ENCODE results near the gene ALOX15B. TPM values are rescaled to one million over a fixed set of nuclear protein-coding genes. Genes with fewer than 3 reads are reported as not detected.

ALOX15B gene
- total and polyA plus RNA-seq, 11 donors, result 0.07 to 2.2 (median 0.23) TPM; not detected in 4

- no peaks in the 10 kb centered on the region for H3K36me3 ChIP-seq
- ATAC-seq (no peak), DNase-seq (peak in 1 of 5 donors; percentile 14)
- intact Hi-C loops (cut with DNase I), result loop anchor here in 1 of 10 donors (10.0 kb wide), 1 partner anchor 204 kb away; the partner anchor contains the start of gene SLC25A35
- TF ChIP-seq POLR2A (IDR thresholded peaks at IDR 0.05), result no peak
- no peak for TF ChIP-seq CTCF (IDR thresholded peaks at IDR 0.05)
- H3K4me3 ChIP-seq, result no peak overlapping the region
- WGBS, 4 donors, result 39 to 53% (median 42%) methylated on average over 9 of the region's 9 CpGs
- H3K9me3 ChIP-seq, result no peaks in the 10 kb centered on the region
- no peaks in the 10 kb centered on the region for H3K4me1 ChIP-seq
- H3K27ac ChIP-seq, result no peak overlapping the region
- H3K27me3 ChIP-seq, result peaks cover 0 to 52% (median 14%) of the 10 kb centered on the region in 9 donors
These were observed 52.3 kb downstream of the ALOX15B start for GRCh38 chr17:8091033-8091687.

GRCh38 chr17:8095361-8095760, 56.5 kb downstream of the ALOX15B start:
- TF ChIP-seq CTCF (IDR thresholded peaks at IDR 0.05) (no peak), POLR2A (IDR thresholded peaks at IDR 0.05) (no peak)
- no peaks in the 10 kb centered on the region for H3K36me3 ChIP-seq
- ATAC-seq, result no peak
- H3K27ac ChIP-seq, result no peak overlapping the region
- WGBS, 4 donors, result 58 to 81% (median 75%) methylated on average over 6 of the region's 6 CpGs
- no peak for DNase-seq
- peaks cover 0 to 50% (median 11%) of the 10 kb centered on the region in 9 donors for H3K27me3 ChIP-seq
- H3K4me1 ChIP-seq, result no peaks in the 10 kb centered on the region
- H3K9me3 ChIP-seq, result no peaks in the 10 kb centered on the region
- intact Hi-C loops (cut with DNase I), result loop anchor here in 1 of 10 donors (10.0 kb wide), 1 partner anchor 199 kb away; the partner anchor contains the start of gene SLC25A35
- no peak overlapping the region for H3K4me3 ChIP-seq

DNA sequence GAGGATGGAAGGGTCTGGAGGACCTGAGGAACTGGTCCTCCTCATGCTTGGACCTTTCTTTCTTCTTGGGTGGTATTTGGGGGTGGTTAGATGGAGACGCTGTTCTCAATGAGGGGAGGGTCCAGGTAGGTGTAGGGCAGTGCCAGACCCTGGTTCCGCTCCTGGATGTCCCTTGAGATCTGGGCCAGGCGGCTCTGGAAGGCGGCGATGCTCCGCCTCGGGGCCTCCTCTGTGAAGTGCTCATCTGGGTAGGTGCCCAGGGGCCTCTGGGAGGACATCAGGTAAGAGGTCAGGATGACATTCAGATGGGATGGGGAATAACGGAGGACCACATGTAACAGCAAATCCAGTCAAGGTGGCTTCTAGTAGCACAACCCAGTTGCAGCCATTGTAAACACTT, 57.7 kb downstream of the ALOX15B start:
- H3K4me3 ChIP-seq, result no peak overlapping the region
- intact Hi-C loops (cut with DNase I), result loop anchor here in 1 of 10 donors (10.0 kb wide), 1 partner anchor 198 kb away; the partner anchor contains the start of gene SLC25A35
- TF ChIP-seq POLR2A (IDR thresholded peaks at IDR 0.05) (no peak), CTCF (IDR thresholded peaks at IDR 0.05) (no peak)
- H3K36me3 ChIP-seq, result no peaks in the 10 kb centered on the region
- H3K27ac ChIP-seq, result no peak overlapping the region
- DNase-seq, result no peak
- peaks cover 0 to 44% (median 5%) of the 10 kb centered on the region in 9 donors for H3K27me3 ChIP-seq
- H3K9me3 ChIP-seq, result no peaks in the 10 kb centered on the region
- 88 to 93% (median 89%) methylated on average over 8 of the region's 8 CpGs for WGBS, 4 donors
- no peaks in the 10 kb centered on the region for H3K4me1 ChIP-seq
- no peak for ATAC-seq

Small RNA genes within 50 kb of the gene (microRNA-seq; reads per million reads assigned to microRNA genes)
- gene MIR4314, result 0 reads per million in 4 donors

Other genes with a start within 250 kb of the ALOX15B start
- gene KDM6B, start 204.8 kb upstream of the ALOX15B start, total RNA-seq, result 10 to 100 TPM in 8 of 9 donors, 1 to 10 TPM in 1; 7.4 to 29.3 (median 24.8) TPM
- 10 to 100 TPM; 11.6 to 14.4 TPM for gene KDM6B, start 204.8 kb upstream of the ALOX15B start, polyA plus RNA-seq
- 100 to 1,000 TPM in 1 of 9 donors, 10 to 100 TPM in 8; 16.7 to 130 (median 27.0) TPM for gene TMEM88, start 184.0 kb upstream of the ALOX15B start, total RNA-seq
- gene TMEM88, start 184.0 kb upstream of the ALOX15B start, polyA plus RNA-seq, result 100 to 1,000 TPM in 1 of 2 donors, 10 to 100 TPM in 1; 97.7 to 112 TPM
- gene NAA38, start 181.5 kb upstream of the ALOX15B start, total RNA-seq, result 100 to 1,000 TPM in 1 of 9 donors, 10 to 100 TPM in 8; 60.9 to 141 (median 72.4) TPM
- gene NAA38, start 181.5 kb upstream of the ALOX15B start, polyA plus RNA-seq, result 100 to 1,000 TPM in 1 of 2 donors, 10 to 100 TPM in 1; 75.2 to 179 TPM
- 10 to 100 TPM in 8 of 9 donors, 1 to 10 TPM in 1; 9.3 to 20.4 (median 16.6) TPM for gene CYB5D1, start 181.1 kb upstream of the ALOX15B start, total RNA-seq
- gene CYB5D1, start 181.1 kb upstream of the ALOX15B start, polyA plus RNA-seq, result 10 to 100 TPM; 11.7 to 15.5 TPM
- gene CHD3, start 150.3 kb upstream of the ALOX15B start, total RNA-seq, result 10 to 100 TPM in 6 of 9 donors, 1 to 10 TPM in 3; 6.7 to 30.6 (median 13.6) TPM
- 10 to 100 TPM; 17.5 to 17.9 TPM for gene CHD3, start 150.3 kb upstream of the ALOX15B start, polyA plus RNA-seq
- gene RNF227, start 122.8 kb upstream of the ALOX15B start, total RNA-seq, result 1 to 10 TPM in 5 of 9 donors, under 1 TPM in 4; 0.51 to 4.9 (median 1.1) TPM
- gene RNF227, start 122.8 kb upstream of the ALOX15B start, polyA plus RNA-seq, result under 1 TPM; 0.79 to 0.88 TPM
- gene KCNAB3, start 109.2 kb upstream of the ALOX15B start, total RNA-seq, result 1 to 10 TPM in 2 of 9 donors, under 1 TPM in 5, not detected in 2; 0.19 to 1.7 (median 0.38) TPM
- gene KCNAB3, start 109.2 kb upstream of the ALOX15B start, polyA plus RNA-seq, result under 1 TPM; 0.22 to 0.88 TPM
- 100 to 1,000 TPM in 6 of 9 donors, 10 to 100 TPM in 3; 60.8 to 170 (median 125) TPM for gene TRAPPC1, start 107.1 kb upstream of the ALOX15B start, total RNA-seq
- gene TRAPPC1, start 107.1 kb upstream of the ALOX15B start, polyA plus RNA-seq, result 100 to 1,000 TPM; 136 to 156 TPM
- 10 to 100 TPM in 4 of 9 donors, 1 to 10 TPM in 5; 7.9 to 19.2 (median 9.7) TPM for gene CNTROB, start 106.9 kb upstream of the ALOX15B start, total RNA-seq
- 10 to 100 TPM; 11.2 to 15.4 TPM for gene CNTROB, start 106.9 kb upstream of the ALOX15B start, polyA plus RNA-seq
- gene GUCY2D, start 36.4 kb upstream of the ALOX15B start, total RNA-seq, result not detected
- gene GUCY2D, start 36.4 kb upstream of the ALOX15B start, polyA plus RNA-seq, result under 1 TPM in 1 of 2 donors, not detected in 1; 0.04 TPM
- not detected for gene ALOX12B, start 48.7 kb downstream of the ALOX15B start, total RNA-seq
- not detected for gene ALOX12B, start 48.7 kb downstream of the ALOX15B start, polyA plus RNA-seq
- gene ALOXE3, start 79.5 kb downstream of the ALOX15B start, total RNA-seq, result not detected
- under 1 TPM in 1 of 2 donors, not detected in 1; 0.12 TPM for gene ALOXE3, start 79.5 kb downstream of the ALOX15B start, polyA plus RNA-seq
- gene HES7, start 85.0 kb downstream of the ALOX15B start, total RNA-seq, result under 1 TPM in 4 of 9 donors, not detected in 5; 0.17 to 0.76 (median 0.44) TPM
- under 1 TPM; 0.23 to 0.40 TPM for gene HES7, start 85.0 kb downstream of the ALOX15B start, polyA plus RNA-seq
- 100 to 1,000 TPM in 3 of 9 donors, 10 to 100 TPM in 6; 40.2 to 132 (median 86.3) TPM for gene PER1, start 113.3 kb downstream of the ALOX15B start, total RNA-seq
- gene PER1, start 113.3 kb downstream of the ALOX15B start, polyA plus RNA-seq, result 100 to 1,000 TPM in 1 of 2 donors, 10 to 100 TPM in 1; 96.2 to 164 TPM
- 10 to 100 TPM; 21.5 to 67.2 (median 51.1) TPM for gene VAMP2, start 123.9 kb downstream of the ALOX15B start, total RNA-seq
- gene VAMP2, start 123.9 kb downstream of the ALOX15B start, polyA plus RNA-seq, result 10 to 100 TPM; 49.0 to 50.6 TPM
- gene TMEM107, start 137.3 kb downstream of the ALOX15B start, total RNA-seq, result 10 to 100 TPM in 3 of 9 donors, 1 to 10 TPM in 6; 5.3 to 16.4 (median 8.4) TPM
- 1 to 10 TPM; 3.8 to 8.9 TPM for gene TMEM107, start 137.3 kb downstream of the ALOX15B start, polyA plus RNA-seq
- 10 to 100 TPM in 3 of 9 donors, 1 to 10 TPM in 6; 6.1 to 13.5 (median 8.1) TPM for gene BORCS6, start 151.1 kb downstream of the ALOX15B start, total RNA-seq
- 10 to 100 TPM in 1 of 2 donors, 1 to 10 TPM in 1; 5.1 to 12.9 TPM for gene BORCS6, start 151.1 kb downstream of the ALOX15B start, polyA plus RNA-seq
- 10 to 100 TPM in 1 of 9 donors, 1 to 10 TPM in 1, under 1 TPM in 3, not detected in 4; 0.23 to 10.3 (median 0.81) TPM for gene AURKB, start 171.5 kb downstream of the ALOX15B start, total RNA-seq
- under 1 TPM in 1 of 2 donors, not detected in 1; 0.47 TPM for gene AURKB, start 171.5 kb downstream of the ALOX15B start, polyA plus RNA-seq
- gene CTC1, start 209.0 kb downstream of the ALOX15B start, total RNA-seq, result 10 to 100 TPM in 7 of 9 donors, 1 to 10 TPM in 2; 4.6 to 24.4 (median 12.1) TPM
- gene CTC1, start 209.0 kb downstream of the ALOX15B start, polyA plus RNA-seq, result 10 to 100 TPM in 1 of 2 donors, 1 to 10 TPM in 1; 7.9 to 13.3 TPM
- gene PFAS, start 210.2 kb downstream of the ALOX15B start, total RNA-seq, result 10 to 100 TPM in 7 of 9 donors, 1 to 10 TPM in 2; 7.7 to 23.8 (median 14.1) TPM
- gene PFAS, start 210.2 kb downstream of the ALOX15B start, polyA plus RNA-seq, result 10 to 100 TPM in 1 of 2 donors, 1 to 10 TPM in 1; 6.1 to 11.8 TPM
- gene RANGRF, start 249.6 kb downstream of the ALOX15B start, total RNA-seq, result 10 to 100 TPM; 22.3 to 33.6 (median 27.1) TPM
- 10 to 100 TPM; 36.3 to 54.2 TPM for gene RANGRF, start 249.6 kb downstream of the ALOX15B start, polyA plus RNA-seq